HFFc6 (cell line): Measurements from ENCODE around the gene NET1. TPM values are rescaled to one million over a fixed set of nuclear protein-coding genes. Genes with fewer than 3 reads are reported as not detected.

Experiments
- DNase-seq: peaks from one replicate; pipeline ENCODE4 v3.0.0-alpha.2; 2018
- H3K27ac Mint-ChIP-seq: 2 replicates; pipeline ENCODE4 v1.8.0; 2020; ENCODE audit warnings: mild to moderate bottlenecking, mixed read lengths
- H3K27me3 Mint-ChIP-seq: 2 replicates; pipeline ENCODE4 v1.8.0; 2021; ENCODE audit warnings: mild to moderate bottlenecking, moderate library complexity, mixed read lengths; ENCODE audit not compliant: insufficient read depth
- H3K36me3 Mint-ChIP-seq: 2 replicates; pipeline ENCODE4 v1.8.0; 2021; ENCODE audit warnings: low read depth, mixed read lengths
- H3K4me1 Mint-ChIP-seq: 2 replicates; pipeline ENCODE4 v1.8.0; 2020; ENCODE audit warnings: low read depth, mixed read lengths
- H3K4me3 Mint-ChIP-seq: 2 replicates; pipeline ENCODE4 v1.8.0; 2020; ENCODE audit warnings: mild to moderate bottlenecking, moderate library complexity, mixed read lengths
- H3K9me3 Mint-ChIP-seq: 2 replicates; pipeline ENCODE4 v1.8.0; 2020; ENCODE audit warnings: mild to moderate bottlenecking, mixed read lengths
- CTCF ChIP-seq: fragments of 200-600 bp; sonication (generic); IDR thresholded peaks from 2 replicates; pipeline ENCODE4 v1.5.0; 2021; ENCODE audit warnings: antibody characterized with exemption, mild to moderate bottlenecking
- total RNA-seq, 6 experiments: library from RNA; stranded (reverse); fragmentation: NEBNext Ultra II Directional; extraction: Animal tissue kit (Norgen Biotek cat#: 25700); gene quantifications; 2 replicates in 1 of 6; 3 replicates in 5 of 6; pipeline ENCODE4 v1.2.3, GENCODE V29; 2021

NET1 gene
- total RNA-seq, 6 experiments from 2014 or later, result 65.1 to 92.9 (median 86.6) TPM

GRCh38 chr10:5506246-5506645 is 93.9 kb downstream of the NET1 start:
- H3K9me3 Mint-ChIP-seq, result no peaks in the 10 kb centered on the region
- no peak overlapping the region for H3K4me3 Mint-ChIP-seq
- DNase-seq, result no peak
- no peak for TF ChIP-seq CTCF
- peaks cover 21% of the 10 kb centered on the region for H3K27me3 Mint-ChIP-seq
- H3K4me1 Mint-ChIP-seq, result no peaks in the 10 kb centered on the region; the same call in 1 of the 2 replicates
- no peak overlapping the region for H3K27ac Mint-ChIP-seq
- H3K36me3 Mint-ChIP-seq, result no peaks in the 10 kb centered on the region

GRCh38 chr10:5506751-5507648 is 94.6 kb downstream of the NET1 start:
- Mint-ChIP-seq H3K36me3 (no peaks in the 10 kb centered on the region), H3K27me3 (peaks cover 14% of the 10 kb centered on the region), H3K9me3 (no peaks in the 10 kb centered on the region), H3K4me1 (no peaks in the 10 kb centered on the region; the same call in 1 of the 2 replicates), H3K4me3 (no peak overlapping the region), H3K27ac (no peak overlapping the region)
- no peak for TF ChIP-seq CTCF
- DNase-seq, result no peak

- Mint-ChIP-seq H3K9me3 (no peaks in the 10 kb centered on the region), H3K4me1 (no peaks in the 10 kb centered on the region; the same call in 1 of the 2 replicates), H3K27ac (no peak overlapping the region), H3K4me3 (no peak overlapping the region), H3K27me3 (peaks cover 16% of the 10 kb centered on the region), H3K36me3 (no peaks in the 10 kb centered on the region)
- no peak for TF ChIP-seq CTCF
- DNase-seq, result no peak
Observed at GRCh38 chr10:5507649-5508131, 95.3 kb downstream of the NET1 start.

- Mint-ChIP-seq H3K36me3 (no peaks in the 10 kb centered on the region), H3K4me1 (no peaks in the 10 kb centered on the region; the same call in 1 of the 2 replicates)
Observed at GRCh38 chr10:5508161-5508604, 95.8 kb downstream of the NET1 start.

More at GRCh38 chr10:5508161-5508604, 95.8 kb downstream of the NET1 start:
- Mint-ChIP-seq H3K27ac (no peak overlapping the region), H3K27me3 (peaks cover 18% of the 10 kb centered on the region), H3K4me3 (no peak overlapping the region), H3K9me3 (no peaks in the 10 kb centered on the region)
- no peak for TF ChIP-seq CTCF
- no peak for DNase-seq

Other genes with a start within 250 kb of the NET1 start
- gene AKR1C8, start 227.4 kb upstream of the NET1 start, total RNA-seq, result not detected
- not detected for gene AKR1C4, start 215.7 kb upstream of the NET1 start, total RNA-seq
- gene UCN3, start 47.6 kb upstream of the NET1 start, total RNA-seq, result not detected
- gene TUBAL3, start 7.7 kb upstream of the NET1 start, total RNA-seq, result not detected
- not detected for gene CALML5, start 87.0 kb downstream of the NET1 start, total RNA-seq
- gene CALML3, start 112.4 kb downstream of the NET1 start, total RNA-seq, result not detected